ENCODE measurements around the gene ARHGAP40.

The ARHGAP40 gene

DNA sequence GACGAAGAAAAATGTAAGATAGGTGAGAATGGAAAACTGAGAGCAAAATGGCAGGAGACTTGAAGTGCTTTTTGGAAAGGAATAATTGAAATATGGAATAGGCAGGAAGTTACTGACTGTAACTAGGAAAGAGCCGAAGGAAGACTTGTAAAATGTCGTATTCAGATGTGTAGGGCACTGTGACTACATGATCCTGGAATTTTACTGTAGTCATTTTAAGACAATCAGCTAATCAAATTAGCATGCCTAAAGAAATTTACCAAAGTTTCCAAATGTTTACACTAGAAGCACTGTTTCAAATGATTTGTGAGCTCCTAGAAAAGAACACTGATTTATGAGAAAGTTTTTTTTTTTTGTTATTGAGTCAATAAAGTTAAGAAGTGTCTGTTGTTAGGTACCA lies 41.8 kb upstream of the ARHGAP40 start:
- TF ChIP-seq, protein P1, sequence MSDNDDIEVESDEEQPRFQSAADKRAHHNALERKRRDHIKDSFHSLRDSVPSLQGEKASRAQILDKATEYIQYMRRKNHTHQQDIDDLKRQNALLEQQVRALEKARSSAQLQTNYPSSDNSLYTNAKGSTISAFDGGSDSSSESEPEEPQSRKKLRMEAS (IDR thresholded peaks at IDR 0.05; ENCODE audit: low read depth, low read length): no peak
- TF ChIP-seq POLR2A (IDR thresholded peaks at IDR 0.05; ENCODE audit: extremely low read depth, insufficient read length): no peak
- no peak for TF ChIP-seq MYC (IDR thresholded peaks at IDR 0.05; ENCODE audit: low read depth, low read length)
- TF ChIP-seq, protein P2, sequence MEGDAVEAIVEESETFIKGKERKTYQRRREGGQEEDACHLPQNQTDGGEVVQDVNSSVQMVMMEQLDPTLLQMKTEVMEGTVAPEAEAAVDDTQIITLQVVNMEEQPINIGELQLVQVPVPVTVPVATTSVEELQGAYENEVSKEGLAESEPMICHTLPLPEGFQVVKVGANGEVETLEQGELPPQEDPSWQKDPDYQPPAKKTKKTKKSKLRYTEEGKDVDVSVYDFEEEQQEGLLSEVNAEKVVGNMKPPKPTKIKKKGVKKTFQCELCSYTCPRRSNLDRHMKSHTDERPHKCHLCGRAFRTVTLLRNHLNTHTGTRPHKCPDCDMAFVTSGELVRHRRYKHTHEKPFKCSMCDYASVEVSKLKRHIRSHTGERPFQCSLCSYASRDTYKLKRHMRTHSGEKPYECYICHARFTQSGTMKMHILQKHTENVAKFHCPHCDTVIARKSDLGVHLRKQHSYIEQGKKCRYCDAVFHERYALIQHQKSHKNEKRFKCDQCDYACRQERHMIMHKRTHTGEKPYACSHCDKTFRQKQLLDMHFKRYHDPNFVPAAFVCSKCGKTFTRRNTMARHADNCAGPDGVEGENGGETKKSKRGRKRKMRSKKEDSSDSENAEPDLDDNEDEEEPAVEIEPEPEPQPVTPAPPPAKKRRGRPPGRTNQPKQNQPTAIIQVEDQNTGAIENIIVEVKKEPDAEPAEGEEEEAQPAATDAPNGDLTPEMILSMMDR (IDR thresholded peaks at IDR 0.05; ENCODE audit: low read depth, low read length): no peak
- DNase-seq (ENCODE audit: low read depth): no peak
- H3K4me3 ChIP-seq (ENCODE audit: low read depth, low read length): no peak overlapping the region

DNA sequence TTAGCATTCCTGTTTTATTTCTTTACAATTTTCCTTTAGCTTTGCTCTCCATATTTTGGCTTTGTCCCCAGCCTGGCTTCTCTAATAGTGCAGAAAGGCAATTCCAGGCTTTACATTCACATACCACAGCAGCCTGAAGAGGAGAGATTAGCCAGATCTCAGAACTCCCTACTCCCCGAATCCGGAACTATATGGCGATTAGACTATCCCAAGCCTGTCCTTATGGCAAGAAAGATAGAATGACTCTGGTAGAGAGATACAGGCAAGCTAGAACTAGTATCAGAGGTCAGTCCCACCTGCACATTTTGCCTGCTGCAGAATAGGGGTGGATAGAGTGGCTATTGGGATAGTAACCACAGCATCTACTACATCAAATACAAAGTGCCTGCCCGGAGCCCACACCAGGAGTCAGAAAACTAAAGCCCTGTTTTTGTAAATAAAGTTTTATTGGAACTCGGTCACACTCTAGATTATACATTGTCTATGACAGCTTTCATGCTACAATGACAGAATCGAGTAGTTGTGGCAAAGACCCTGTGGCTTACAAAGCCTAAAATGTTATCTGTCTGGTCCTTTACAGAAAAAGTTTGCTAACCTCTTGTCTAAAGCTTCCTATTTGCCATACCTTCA lies 37.7 kb upstream of the ARHGAP40 start:
- DNase-seq (ENCODE audit: low read depth): no peak
- TF ChIP-seq, protein P2 (IDR thresholded peaks at IDR 0.05; ENCODE audit: low read depth, low read length): no peak
- TF ChIP-seq MYC (IDR thresholded peaks at IDR 0.05; ENCODE audit: low read depth, low read length): no peak
- TF ChIP-seq, protein P1 (IDR thresholded peaks at IDR 0.05; ENCODE audit: low read depth, low read length): no peak
- no peak for TF ChIP-seq POLR2A (IDR thresholded peaks at IDR 0.05; ENCODE audit: extremely low read depth, insufficient read length)
- no peak overlapping the region for H3K4me3 ChIP-seq (ENCODE audit: low read depth, low read length)

DNA sequence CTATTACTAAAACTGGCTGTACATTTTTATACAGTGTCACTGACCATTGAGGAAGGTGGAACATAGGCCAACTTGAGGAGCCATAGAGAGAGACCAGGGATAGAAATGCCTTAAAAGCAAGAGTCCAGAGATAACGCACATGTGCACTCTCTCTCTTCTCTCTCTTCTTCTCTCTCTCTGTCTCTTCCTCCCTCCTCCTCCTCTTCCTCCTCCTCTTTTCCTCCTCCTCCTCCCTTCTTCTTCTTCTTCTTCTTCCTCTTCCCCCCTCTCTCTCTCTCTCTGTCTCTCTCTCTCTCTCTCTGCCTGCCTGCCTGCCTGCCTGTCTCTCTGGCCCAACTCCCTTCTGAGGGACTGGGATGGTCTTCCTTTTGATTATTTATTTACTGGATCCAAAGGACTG lies 36.9 kb upstream of the ARHGAP40 start:
- TF ChIP-seq, protein P2 (IDR thresholded peaks at IDR 0.05; ENCODE audit: low read depth, low read length): no peak
- TF ChIP-seq, protein P1 (IDR thresholded peaks at IDR 0.05; ENCODE audit: low read depth, low read length): no peak
- TF ChIP-seq MYC (IDR thresholded peaks at IDR 0.05; ENCODE audit: low read depth, low read length) (no peak), POLR2A (IDR thresholded peaks at IDR 0.05; ENCODE audit: extremely low read depth, insufficient read length) (no peak)
- no peak overlapping the region for H3K4me3 ChIP-seq (ENCODE audit: low read depth, low read length)
- no peak for DNase-seq (ENCODE audit: low read depth)

DNA sequence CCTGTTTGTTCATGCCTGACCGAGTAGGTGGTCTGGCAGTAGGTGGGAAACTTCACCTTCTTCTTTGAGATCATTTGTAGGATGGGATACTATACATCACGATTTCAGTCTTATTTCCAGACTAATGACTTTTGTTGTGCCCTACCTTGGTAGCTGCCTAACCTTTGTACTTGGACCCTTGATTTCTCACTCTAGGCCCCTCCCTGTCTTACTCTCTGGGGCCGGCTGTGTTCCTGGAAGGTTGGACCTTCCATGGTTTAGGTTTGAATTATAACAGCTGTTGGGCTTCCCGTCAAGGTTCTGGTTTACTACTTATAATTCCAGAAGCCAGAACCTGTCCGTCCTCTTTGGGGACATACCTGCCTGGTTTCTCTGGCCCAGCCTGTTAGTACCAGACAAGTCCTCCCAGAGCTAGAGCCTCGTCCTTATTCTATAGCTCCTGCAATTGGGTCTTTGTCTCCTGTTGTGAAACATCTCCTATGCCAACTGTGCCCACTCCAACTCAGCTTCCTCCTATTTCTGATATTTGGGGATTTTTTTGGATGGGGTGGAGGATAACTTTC lies 35.5 kb upstream of the ARHGAP40 start:
- no peak overlapping the region for H3K4me3 ChIP-seq (ENCODE audit: low read depth, low read length)
- no peak for DNase-seq (ENCODE audit: low read depth)
- TF ChIP-seq, protein P2 (IDR thresholded peaks at IDR 0.05; ENCODE audit: low read depth, low read length): no peak
- TF ChIP-seq MYC (IDR thresholded peaks at IDR 0.05; ENCODE audit: low read depth, low read length): no peak
- no peak for TF ChIP-seq POLR2A (IDR thresholded peaks at IDR 0.05; ENCODE audit: extremely low read depth, insufficient read length)

DNA sequence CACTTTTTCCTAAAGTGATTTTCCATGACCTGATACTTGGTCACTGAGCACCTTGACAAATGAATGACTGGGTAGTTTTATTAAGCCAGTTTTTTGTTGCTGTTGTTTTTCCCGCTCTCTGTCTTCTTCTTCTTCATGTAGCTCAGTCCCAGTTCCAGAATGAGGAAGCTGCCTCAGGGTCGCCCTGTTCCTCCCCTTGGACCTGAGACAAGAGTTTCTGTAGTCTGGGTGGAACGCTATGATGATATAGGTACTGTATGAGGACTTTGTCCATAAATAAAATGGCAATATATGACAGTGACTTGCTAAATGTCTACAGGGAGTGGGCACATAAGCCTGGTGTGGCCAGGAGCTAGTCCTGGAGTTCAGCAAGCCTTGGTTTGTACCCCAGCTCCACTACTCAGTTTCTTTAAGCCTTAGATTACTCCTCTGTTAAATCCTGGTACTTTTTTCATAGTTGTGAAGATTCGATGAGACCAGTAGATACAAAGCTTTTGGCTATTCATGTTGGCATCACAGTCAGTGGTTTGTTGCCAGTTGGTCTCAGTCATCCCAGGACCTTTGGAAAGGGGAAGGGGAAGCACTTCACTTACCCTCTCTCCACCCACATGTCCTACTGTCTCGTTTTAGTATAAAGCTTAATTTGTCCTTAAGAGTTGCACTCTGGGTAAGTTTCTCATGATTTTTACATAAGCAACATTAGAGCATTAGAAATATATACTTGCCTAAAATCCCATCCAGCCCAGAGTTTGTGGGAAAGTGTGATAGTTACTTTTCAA lies 31.7 kb upstream of the ARHGAP40 start:
- no peak overlapping the region for H3K4me3 ChIP-seq (ENCODE audit: low read depth, low read length)
- no peak for DNase-seq (ENCODE audit: low read depth)
- TF ChIP-seq, protein P2 (IDR thresholded peaks at IDR 0.05; ENCODE audit: low read depth, low read length): no peak
- TF ChIP-seq MYC (IDR thresholded peaks at IDR 0.05; ENCODE audit: low read depth, low read length) (no peak), POLR2A (IDR thresholded peaks at IDR 0.05; ENCODE audit: extremely low read depth, insufficient read length) (no peak)
- TF ChIP-seq, protein P1 (IDR thresholded peaks at IDR 0.05; ENCODE audit: low read depth, low read length): no peak

Data from NB4 (cell line).